SK-N-SH treated with all-trans-retinoic acid at 6 μM for 48 hours (cell line): Measurements from ENCODE around the gene GABBR2.

Experiments
- ISL1 ChIP-seq: fragments of 250-450 bp; sonication (Bioruptor Pico); IDR thresholded peaks from 2 replicates; pipeline ENCODE4 v2.1.2; 2022; ENCODE audit warnings: mild to moderate bottlenecking, moderate library complexity
- ZFP3 ChIP-seq: fragments of 250-450 bp; sonication (Bioruptor Pico); IDR thresholded peaks from 2 replicates; pipeline ENCODE4 v1.5.0; 2020; ENCODE audit warnings: mild to moderate bottlenecking, moderate library complexity
- ZFP30 ChIP-seq: fragments of 450-650 bp; formaldehyde crosslinking; IDR thresholded peaks from 2 replicates; pipeline ENCODE4 v1.5.0; 2022; ENCODE audit warnings: mild to moderate bottlenecking, moderate library complexity
- TF ChIP-seq, protein P1 (sequence below): fragments of 250-450 bp; sonication (Bioruptor Pico); IDR thresholded peaks from 2 replicates; pipeline ENCODE4 v1.8.0; 2020; ENCODE audit warnings: mild to moderate bottlenecking, moderate library complexity, borderline replicate concordance

DNA sequence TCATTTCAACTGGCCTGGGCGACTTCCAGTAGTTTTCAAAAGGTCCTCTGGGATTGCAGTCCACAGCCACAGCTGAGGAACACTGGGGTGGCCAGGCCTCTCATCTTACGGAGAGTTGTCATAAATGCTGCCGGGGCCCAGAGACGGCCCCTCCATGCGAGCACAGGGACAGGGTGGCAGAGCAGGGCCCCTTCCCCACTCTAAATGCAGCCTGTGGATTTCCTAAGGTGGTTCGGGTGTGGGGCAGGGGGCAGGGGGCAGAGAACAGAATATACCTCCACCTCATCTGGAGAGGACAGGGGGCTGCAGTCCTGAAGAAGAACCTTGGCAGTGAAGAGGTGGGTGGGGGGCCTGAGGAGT lies 339.7 kb downstream of the GABBR2 start:
- TF ChIP-seq ZFP3 (CRISPR knock-in tag): no peak
- TF ChIP-seq, protein P1, sequence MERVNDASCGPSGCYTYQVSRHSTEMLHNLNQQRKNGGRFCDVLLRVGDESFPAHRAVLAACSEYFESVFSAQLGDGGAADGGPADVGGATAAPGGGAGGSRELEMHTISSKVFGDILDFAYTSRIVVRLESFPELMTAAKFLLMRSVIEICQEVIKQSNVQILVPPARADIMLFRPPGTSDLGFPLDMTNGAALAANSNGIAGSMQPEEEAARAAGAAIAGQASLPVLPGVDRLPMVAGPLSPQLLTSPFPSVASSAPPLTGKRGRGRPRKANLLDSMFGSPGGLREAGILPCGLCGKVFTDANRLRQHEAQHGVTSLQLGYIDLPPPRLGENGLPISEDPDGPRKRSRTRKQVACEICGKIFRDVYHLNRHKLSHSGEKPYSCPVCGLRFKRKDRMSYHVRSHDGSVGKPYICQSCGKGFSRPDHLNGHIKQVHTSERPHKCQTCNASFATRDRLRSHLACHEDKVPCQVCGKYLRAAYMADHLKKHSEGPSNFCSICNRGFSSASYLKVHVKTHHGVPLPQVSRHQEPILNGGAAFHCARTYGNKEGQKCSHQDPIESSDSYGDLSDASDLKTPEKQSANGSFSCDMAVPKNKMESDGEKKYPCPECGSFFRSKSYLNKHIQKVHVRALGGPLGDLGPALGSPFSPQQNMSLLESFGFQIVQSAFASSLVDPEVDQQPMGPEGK (CRISPR knock-in tag): no peak
- TF ChIP-seq ISL1: no peak
- no peak for TF ChIP-seq ZFP30 (CRISPR knock-in tag)
